CD4-positive, alpha-beta T cell treated with Interleukin-17A for 1 hour (primary cell): ENCODE results near the gene CDH8.
"Not testable (repeated sequence)": the region's sequence is repeated elsewhere in the genome, so short reads cannot be mapped to it uniquely, and the experiment has no call there.

Experiments
- DNase-seq: peaks from one replicate; pipeline ENCODE4 v3.0.0-alpha.2; 2020

CDH8 gene

GRCh38 chr16:61763013-61763412 lies 273.2 kb downstream of the CDH8 start:
- no peak for DNase-seq

DNA sequence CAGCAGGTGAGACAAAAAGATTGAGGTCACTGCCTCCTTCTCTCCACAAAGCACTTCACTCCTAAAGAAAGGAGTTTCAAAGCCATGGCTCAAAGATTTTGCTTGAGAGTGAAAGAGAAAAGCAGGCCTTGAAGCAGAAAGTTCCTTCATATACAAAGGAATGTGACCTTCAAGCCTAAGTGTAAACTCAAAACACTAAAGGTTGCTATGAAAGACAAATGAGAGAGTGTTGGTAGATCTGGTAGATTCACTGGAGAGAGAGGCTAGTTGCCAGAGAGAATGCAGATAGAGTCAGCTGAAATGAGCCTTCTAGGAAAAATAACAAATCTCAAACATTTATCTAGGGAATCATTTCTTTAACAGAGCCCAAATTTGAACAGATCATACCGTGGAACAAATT lies 305.2 kb downstream of the CDH8 start:
- DNase-seq = no peak

DNA sequence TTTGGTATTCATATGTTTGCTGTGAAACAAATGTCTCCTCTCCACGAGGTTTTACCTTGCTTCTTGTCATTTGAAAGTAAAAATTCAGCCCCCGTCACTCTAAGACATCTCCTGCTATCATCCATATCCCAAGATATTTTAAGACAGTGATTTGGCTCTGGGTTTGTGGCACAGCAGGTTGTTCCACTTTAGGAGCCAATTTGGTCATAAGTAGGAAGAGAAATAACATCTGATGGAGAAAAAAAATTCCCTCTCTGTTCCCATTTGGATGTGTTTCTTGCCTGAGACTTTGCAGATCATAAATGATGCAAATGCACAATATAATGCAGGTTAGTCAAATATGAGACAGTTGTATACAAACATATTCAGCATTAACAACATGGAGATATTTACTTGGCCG lies 309.5 kb downstream of the CDH8 start:
- no peak for DNase-seq

- DNase-seq = no peak
These were observed 310.1 kb downstream of the CDH8 start for GRCh38 chr16:61726125-61726524.

GRCh38 chr16:61721544-61721943 lies 314.7 kb downstream of the CDH8 start:
- DNase-seq = no peak

- no peak for DNase-seq
These were observed 320.8 kb downstream of the CDH8 start for GRCh38 chr16:61715393-61715792.

DNA sequence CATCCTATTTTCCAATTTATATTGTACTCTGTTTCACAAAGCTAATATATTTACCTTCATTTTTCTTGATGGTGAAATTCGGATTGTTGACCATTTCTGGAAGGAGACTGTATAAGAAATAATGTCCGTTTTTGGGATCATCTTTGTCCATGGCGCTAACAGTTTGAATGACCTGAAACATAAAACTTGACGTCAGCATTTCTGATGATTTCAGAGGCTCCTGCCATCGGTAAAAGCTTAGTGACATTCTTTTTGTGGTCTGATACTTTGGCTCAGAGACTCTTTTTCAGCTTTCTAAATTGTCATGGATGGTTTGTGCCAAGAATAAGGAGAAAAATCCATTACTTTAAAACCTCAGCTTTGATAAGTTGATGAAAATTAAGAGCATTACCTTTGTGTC lies 322.5 kb downstream of the CDH8 start:
- no peak for DNase-seq

GRCh38 chr16:61699640-61700039 lies 336.6 kb downstream of the CDH8 start:
- not testable (repeated sequence) for DNase-seq

- DNase-seq = no peak
These were observed 351.7 kb downstream of the CDH8 start for GRCh38 chr16:61684541-61684940.

GRCh38 chr16:61681673-61682072 lies 354.6 kb downstream of the CDH8 start:
- DNase-seq = no peak

DNA sequence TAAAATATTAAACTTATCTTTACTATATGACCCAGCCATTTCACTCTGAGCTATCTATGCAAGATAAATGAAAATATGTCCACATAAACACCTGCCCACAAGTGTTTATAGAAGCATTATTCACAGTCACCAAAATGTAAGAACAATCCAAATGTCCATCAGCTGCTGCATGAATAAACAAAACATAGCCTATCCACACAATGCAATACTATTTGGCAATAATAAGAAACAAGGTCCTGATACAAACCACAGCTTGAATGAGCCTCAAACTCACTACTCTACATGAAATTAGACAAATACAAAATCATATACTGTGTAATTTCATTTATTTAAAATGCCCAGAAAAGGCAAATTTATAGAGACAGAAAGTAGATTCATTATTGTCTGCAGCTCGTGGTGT lies 355.1 kb downstream of the CDH8 start:
- DNase-seq = no peak

- DNase-seq = no peak
These were observed 358.1 kb downstream of the CDH8 start for GRCh38 chr16:61678182-61678581.

GRCh38 chr16:61677776-61678175 lies 358.5 kb downstream of the CDH8 start:
- DNase-seq = no peak

- DNase-seq = no peak
These were observed 359.5 kb downstream of the CDH8 start for GRCh38 chr16:61676740-61677139.

- DNase-seq = no peak
These were observed 365.1 kb downstream of the CDH8 start for GRCh38 chr16:61671161-61671560.

DNA sequence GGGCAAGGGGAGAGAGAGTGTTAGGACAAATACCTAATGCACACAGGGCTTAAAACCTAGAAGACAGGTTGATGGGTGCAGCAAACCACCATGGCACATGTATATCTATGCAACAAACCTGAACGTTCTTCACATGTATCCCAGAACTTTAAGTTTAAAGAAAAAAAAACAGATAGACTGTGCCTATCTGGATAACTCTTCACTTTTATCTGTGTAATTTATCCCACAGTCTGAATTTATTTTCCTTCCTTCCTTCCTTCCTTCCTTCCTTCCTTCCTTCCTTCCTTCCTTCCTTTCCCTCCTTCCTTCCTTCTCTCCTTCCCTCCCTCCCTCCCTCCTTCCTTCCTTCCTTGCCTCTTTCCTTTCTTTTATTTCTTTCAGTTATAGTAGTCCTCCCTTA lies 370.7 kb downstream of the CDH8 start:
- DNase-seq = no peak

- DNase-seq = no peak
These were observed 376.3 kb downstream of the CDH8 start for GRCh38 chr16:61659936-61660335.

DNA sequence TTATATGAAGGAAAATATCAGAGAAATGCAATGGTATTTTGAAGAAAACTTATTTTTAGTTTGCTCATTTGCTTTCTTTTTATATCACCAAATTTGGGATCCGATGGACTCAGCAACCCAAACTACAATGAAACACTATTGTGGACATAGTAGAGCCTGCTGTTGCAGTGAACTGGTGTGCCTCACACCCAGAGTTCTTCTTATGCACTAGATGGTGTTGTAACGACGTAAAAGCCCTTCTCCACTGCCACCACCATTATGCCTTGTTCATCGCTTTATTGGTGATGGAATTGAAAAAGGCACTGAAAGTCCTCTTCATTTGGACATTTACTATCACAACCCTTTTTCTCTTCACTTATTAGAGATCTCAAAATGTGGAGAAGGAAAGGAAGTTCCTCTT lies 381.3 kb downstream of the CDH8 start:
- no peak for DNase-seq

GRCh38 chr16:61653544-61653943 lies 382.7 kb downstream of the CDH8 start:
- no peak for DNase-seq

- no peak for DNase-seq
These were observed 390.7 kb downstream of the CDH8 start for GRCh38 chr16:61645561-61645960.

- no peak for DNase-seq
These were observed 391.5 kb downstream of the CDH8 start for GRCh38 chr16:61644736-61645135.

- DNase-seq = no peak
These were observed 418.9 kb downstream of the CDH8 start for GRCh38 chr16:61617219-61617783.

DNA sequence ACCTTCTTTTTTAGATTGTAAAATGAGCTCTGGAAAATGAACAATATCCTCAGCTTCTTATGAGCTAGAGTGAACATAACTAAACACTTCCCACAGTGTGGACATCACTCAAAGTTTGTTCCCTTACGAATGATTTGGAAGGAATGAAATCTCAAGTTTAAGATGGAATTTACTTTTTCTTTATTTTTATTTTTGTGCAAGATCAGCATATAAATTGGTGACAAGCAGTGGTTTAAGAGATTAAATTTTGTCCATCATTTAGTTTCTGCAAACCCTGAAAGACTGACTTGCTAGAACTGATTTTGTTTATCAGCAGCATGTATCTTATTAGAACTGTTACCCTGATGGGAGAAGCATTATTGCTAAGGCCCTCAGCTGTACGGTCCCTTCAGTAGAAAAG lies 420.1 kb downstream of the CDH8 start:
- no peak for DNase-seq

- DNase-seq = no peak
These were observed 424.3 kb downstream of the CDH8 start for GRCh38 chr16:61611847-61612491.

- no peak for DNase-seq
These were observed 429.7 kb downstream of the CDH8 start for GRCh38 chr16:61606581-61606980.
